Activated T-helper 1 cell treated with anti-CD3 and anti-CD28 coated beads, Interleukin-2, amount 50 U/mL, for 16 hours (primary cell): ENCODE measurements around the gene ZYG11A.
"Not testable (repeated sequence)": the region's sequence is repeated elsewhere in the genome, so short reads cannot be mapped to it uniquely, and the experiment has no call there.

ENCODE experiments used
- DNase-seq, 2 donors: peaks; one replicate each; pipeline ENCODE4 v3.0.0-alpha.2; 2020; ENCODE audit warnings: low read depth in 1 of 2, low spot score in 1 of 2

ZYG11A gene

GRCh38 chr1:52842643-52843310 is at the start of gene ZYG11A:
ZYG11A (plus strand) TSS chr1:52842760; CDS start chr1:52842884, 124 bp downstream.
- DNase-seq, result peak; percentile 24 to 60

GRCh38 chr1:52793717-52794116 is 48.8 kb upstream of the ZYG11A start:
- DNase-seq, result not testable (repeated sequence)

GRCh38 chr1:52795464-52795863 is 47.1 kb upstream of the ZYG11A start:
- DNase-seq, result no peak

- no peak for DNase-seq
Measured at GRCh38 chr1:52798331-52798730, 44.2 kb upstream of the ZYG11A start.

GRCh38 chr1:52801011-52801410 is 41.5 kb upstream of the ZYG11A start:
- DNase-seq, result no peak

- not testable (repeated sequence) for DNase-seq
Measured at GRCh38 chr1:52804083-52804482, 38.5 kb upstream of the ZYG11A start.

GRCh38 chr1:52814465-52814864 is 28.1 kb upstream of the ZYG11A start:
- DNase-seq, result no peak

- not testable (repeated sequence) for DNase-seq
Measured at GRCh38 chr1:52820830-52821229, 21.7 kb upstream of the ZYG11A start.

GRCh38 chr1:52825868-52826267 is 16.7 kb upstream of the ZYG11A start:
- no peak for DNase-seq

GRCh38 chr1:52834798-52835197 is 7.8 kb upstream of the ZYG11A start:
- no peak for DNase-seq

- DNase-seq, result no peak
Measured at GRCh38 chr1:52836035-52836434, 6.5 kb upstream of the ZYG11A start.

- DNase-seq, result not testable (repeated sequence)
Measured at GRCh38 chr1:52839175-52839574, 3.4 kb upstream of the ZYG11A start.

- DNase-seq, result not testable (repeated sequence)
Measured at GRCh38 chr1:52845119-52845518, 2.6 kb downstream of the ZYG11A start.

GRCh38 chr1:52848423-52848822 is 5.9 kb downstream of the ZYG11A start:
- DNase-seq, result no peak

- no peak for DNase-seq
Measured at GRCh38 chr1:52850951-52851350, 8.4 kb downstream of the ZYG11A start.

GRCh38 chr1:52852854-52853253 is 10.3 kb downstream of the ZYG11A start:
- no peak for DNase-seq

- no peak for DNase-seq
Measured at GRCh38 chr1:52855584-52855983, 13.0 kb downstream of the ZYG11A start.

- DNase-seq, result no peak
Measured at GRCh38 chr1:52856026-52856425, 13.5 kb downstream of the ZYG11A start.

GRCh38 chr1:52857443-52857842 is 14.9 kb downstream of the ZYG11A start:
- no peak for DNase-seq

- DNase-seq, result no peak
Measured at GRCh38 chr1:52862666-52863458, 20.3 kb downstream of the ZYG11A start.

GRCh38 chr1:52867087-52867863 is 24.7 kb downstream of the ZYG11A start:
- no peak for DNase-seq

GRCh38 chr1:52869727-52870126 is 27.2 kb downstream of the ZYG11A start:
- not testable (repeated sequence) for DNase-seq
